Breast epithelium (tissue), 3 donors: Measurements from ENCODE around the gene RPP25.

ENCODE experiments used
- CTCF ChIP-seq, 3 donors: fragments of 450-650 bp; IDR thresholded peaks; one replicate each; pipeline ENCODE4 v1.5.1; 2016 to 2017; ENCODE audit warnings: antibody characterized with exemption in 3 of 3, mild to moderate bottlenecking in 3 of 3, moderate library complexity in 3 of 3
- POLR2A ChIP-seq: fragments of 450-650 bp; IDR thresholded peaks from one replicate; pipeline ENCODE4 v1.6.1; 2016; ENCODE audit warnings: antibody characterized with exemption, mild to moderate bottlenecking, moderate library complexity
- POLR2AphosphoS5 ChIP-seq, 3 donors: sonication (generic); formaldehyde crosslinking; IDR thresholded peaks; one replicate each; pipeline ENCODE4 v1.6.1; 2017; ENCODE audit warnings: antibody characterized with exemption in 3 of 3

- TF ChIP-seq CTCF (IDR thresholded peaks at IDR 0.05), result no peak
- TF ChIP-seq POLR2AphosphoS5 (IDR thresholded peaks at IDR 0.05), result no peak
- no peak for TF ChIP-seq POLR2A
These were observed 37.7 kb upstream of the RPP25 start for GRCh38 chr15:74994236-74994635.
